Transverse colon (tissue), 4 donors: ENCODE measurements around the gene ANKRD11. TPM values are rescaled to one million over a fixed set of nuclear protein-coding genes. Genes with fewer than 3 reads are reported as not detected.
A peak's percentile ranks its signal among the peaks of the same experiment; 100 is the strongest.
"Not testable (repeated sequence)": the region's sequence is repeated elsewhere in the genome, so short reads cannot be mapped to it uniquely, and the experiment has no call there.

ENCODE experiments used
- DNase-seq: peaks from one replicate; pipeline ENCODE4 v3.0.0-alpha.2; 2019
- H3K27ac ChIP-seq, 4 donors: fragments of 200-600 bp; sonication (generic); 2 replicates each; pipeline ENCODE4 v1.5.1; 2016 to 2018; ENCODE audit warnings: inconsistent platforms in 4 of 4
- H3K27me3 ChIP-seq: fragments of 200-600 bp; sonication (generic); 2 replicates; pipeline ENCODE4 v1.5.1; 2017; ENCODE audit warnings: inconsistent platforms
- H3K36me3 ChIP-seq, 4 donors: fragments of 200-600 bp; sonication (generic); 2 replicates each; pipeline ENCODE4 v1.5.1; 2017 to 2019; ENCODE audit warnings: inconsistent platforms in 4 of 4
- H3K4me1 ChIP-seq, 4 donors: fragments of 200-600 bp; sonication (generic); 2 replicates each; pipeline ENCODE4 v1.5.1; 2017 to 2020; ENCODE audit warnings: inconsistent platforms in 4 of 4
- H3K4me3 ChIP-seq, 4 donors: fragments of 200-600 bp; sonication (generic); 1 replicate in 1 of 4; 2 replicates in 3 of 4; pipeline versions ENCODE4 v1.5.1 to v1.6.1; 2017 to 2019; ENCODE audit warnings: inconsistent platforms in 4 of 4
- H3K9me3 ChIP-seq, 2 donors: fragments of 200-600 bp; sonication (generic); 2 replicates each; pipeline ENCODE4 v1.5.1; 2017 to 2019; ENCODE audit warnings: inconsistent platforms in 2 of 2
- CTCF ChIP-seq, 5 experiments: fragments of 200-600 bp in 3 of 5; fragments of 450-650 bp in 2 of 5; sonication (generic) in 3 of 5; IDR thresholded peaks; 1 replicate in 2 of 5; 2 replicates in 3 of 5; pipeline ENCODE4 v1.5.1; 2016 to 2017; ENCODE audit warnings: antibody characterized with exemption in 5 of 5, inconsistent platforms in 3 of 5, mild to moderate bottlenecking in 2 of 5, moderate library complexity in 1 of 5
- EP300 ChIP-seq: sonication (generic); formaldehyde crosslinking; IDR thresholded peaks from one replicate; pipeline ENCODE4 v1.6.1; 2017; ENCODE audit warnings: antibody characterized with exemption, low read depth
- POLR2A ChIP-seq: fragments of 450-650 bp; IDR thresholded peaks from one replicate; pipeline ENCODE4 v1.6.1; 2016; ENCODE audit warnings: antibody characterized with exemption, mild to moderate bottlenecking, moderate library complexity
- POLR2AphosphoS5 ChIP-seq, 3 donors: sonication (generic); formaldehyde crosslinking; IDR thresholded peaks; one replicate each; pipeline ENCODE4 v1.6.1; 2016; ENCODE audit warnings: antibody characterized with exemption in 3 of 3
- WGBS, 2 donors: methylation state at CpG; one replicate each; pipeline ENCODE4 v1.1.5; 2018; ENCODE audit warnings: low coverage in 1 of 2; 5-methylcytosine and 5-hydroxymethylcytosine counted together
- in situ Hi-C, 4 donors: fragments of 200-750 bp; cut with MboI; loops; one replicate each; pipeline versions ENCODE4 v1.15.0 to v1.15.1; 2017; ENCODE audit warnings: low sequenced_read_pairs in 3 of 4, low pct_ligation_motif_present in 1 of 4, low pct_unique_long_range_greater_than_20kb in 1 of 4
- intact Hi-C: fragments of 100-400 bp; cut with DNase I; formaldehyde crosslinking; loops from one replicate; pipeline ENCODE4 v1.15.1; 2023; ENCODE audit warnings: low total_unique reads
- total RNA-seq, 4 donors: library from RNA; depleted of rRNA; stranded (reverse); fragments of >200 nt; gene quantifications; one replicate each; pipeline ENCODE4 v1.1.0, GENCODE V29; 2016

Gene ANKRD11
- total RNA-seq, 4 donors from 2014 or later = 109 to 281 (median 142) TPM

- WGBS, 2 donors = 78 to 86% methylated on average over 5 of the region's 5 CpGs
- Histone ChIP-seq H3K9me3 (no peaks in the 10 kb centered on the region), H3K27ac (no peak overlapping the region), H3K27me3 (no peaks in the 10 kb centered on the region), H3K4me1 (peaks cover 47 to 91% (median 66%) of the 10 kb centered on the region in 4 donors), H3K36me3 (no peaks in the 10 kb centered on the region), H3K4me3 (no peak overlapping the region)
- intact Hi-C loops (no loop called here), in situ Hi-C loops (no loop called here)
- TF ChIP-seq CTCF (IDR thresholded peaks at IDR 0.05) = no peak
- TF ChIP-seq POLR2AphosphoS5 (IDR thresholded peaks at IDR 0.05) = no peak
- no peak for TF ChIP-seq POLR2A
- no peak for TF ChIP-seq EP300
- no peak for DNase-seq
Observed at GRCh38 chr16:89439659-89440058, 50.7 kb downstream of the ANKRD11 start.

- H3K4me1 ChIP-seq = peaks cover 39 to 88% (median 51%) of the 10 kb centered on the region in 4 donors
Observed at GRCh38 chr16:89437991-89438390, 52.4 kb downstream of the ANKRD11 start.

GRCh38 chr16:89437251-89437987 is 52.9 kb downstream of the ANKRD11 start:
- no peaks in the 10 kb centered on the region for H3K27me3 ChIP-seq
- H3K4me1 ChIP-seq = peaks cover 35 to 88% (median 51%) of the 10 kb centered on the region in 4 donors
- no peak for DNase-seq
- in situ Hi-C loops = no loop called here
- no peaks in the 10 kb centered on the region for H3K36me3 ChIP-seq
- no peak for TF ChIP-seq POLR2AphosphoS5 (IDR thresholded peaks at IDR 0.05)
- TF ChIP-seq POLR2A = no peak
- TF ChIP-seq EP300 = no peak
- no peak for TF ChIP-seq CTCF (IDR thresholded peaks at IDR 0.05)
- H3K4me3 ChIP-seq = no peak overlapping the region
- H3K9me3 ChIP-seq = no peaks in the 10 kb centered on the region
- peak overlapping the region; percentile 13 to 76 (median 56) for H3K27ac ChIP-seq
- intact Hi-C loops = no loop called here
- WGBS, 2 donors = 78 to 87% methylated on average over 4 to 8 of the region's 8 CpGs

More at GRCh38 chr16:89437991-89438390, 52.4 kb downstream of the ANKRD11 start:
- no peaks in the 10 kb centered on the region for H3K36me3 ChIP-seq
- no peaks in the 10 kb centered on the region for H3K27me3 ChIP-seq
- intact Hi-C loops = no loop called here
- no peak for DNase-seq
- H3K4me3 ChIP-seq = no peak overlapping the region
- peak overlapping the region; percentile 35 to 76 (median 56) for H3K27ac ChIP-seq
- no peaks in the 10 kb centered on the region for H3K9me3 ChIP-seq
- in situ Hi-C loops = no loop called here
- TF ChIP-seq POLR2AphosphoS5 (IDR thresholded peaks at IDR 0.05) (peak in 2 of 3 donors; percentile 65 to 66), POLR2A (no peak)
- WGBS, 2 donors = 40 to 60% methylated on average over 1 to 8 of the region's 8 CpGs

- in situ Hi-C loops (no loop called here), intact Hi-C loops (no loop called here)
- H3K9me3 ChIP-seq = no peaks in the 10 kb centered on the region
- 87 to 90% methylated on average over 3 to 10 of the region's 10 CpGs for WGBS, 2 donors
- no peaks in the 10 kb centered on the region for H3K36me3 ChIP-seq
- TF ChIP-seq POLR2A (no peak), EP300 (no peak), POLR2AphosphoS5 (IDR thresholded peaks at IDR 0.05) (no peak), CTCF (IDR thresholded peaks at IDR 0.05) (no peak)
- H3K4me1 ChIP-seq = peaks cover 40 to 90% (median 55%) of the 10 kb centered on the region in 4 donors
- no peaks in the 10 kb centered on the region for H3K27me3 ChIP-seq
- no peak overlapping the region for H3K4me3 ChIP-seq
- no peak for DNase-seq
- H3K27ac ChIP-seq = no peak overlapping the region
Observed at GRCh38 chr16:89436366-89436765, 54.0 kb downstream of the ANKRD11 start.

- H3K4me3 ChIP-seq, intact Hi-C loops, in situ Hi-C loops, H3K36me3 ChIP-seq, H3K27me3 ChIP-seq, H3K27ac ChIP-seq, DNase-seq, H3K9me3 ChIP-seq: not testable (repeated sequence)
- H3K4me1 ChIP-seq = peaks cover 42 to 88% (median 59%) of the 10 kb centered on the region in 4 donors
- 93 to 95% methylated on average over 3 to 5 of the region's 5 CpGs for WGBS, 2 donors
Observed at GRCh38 chr16:89435059-89435458, 55.3 kb downstream of the ANKRD11 start.
